WTC11 (cell line): ENCODE data around the gene C1R. TPM values are rescaled to one million over a fixed set of nuclear protein-coding genes. Genes with fewer than 3 reads are reported as not detected.
A peak's percentile ranks its signal among the peaks of the same experiment; 100 is the strongest.

Experiments used
- ATAC-seq: fragments of 200-7000 bp; cut with Tn5 transposase; 2 replicates; pipeline ENCODE4 v1.10.0; 2021; ENCODE audit warnings: mild to moderate bottlenecking, moderate library complexity
- CTCF ChIA-PET: fragments of 300-600 bp; sonication (Branson Sonifier 250); formaldehyde crosslinking; loops from one replicate; lab custom pipeline; 2021; ENCODE audit warnings: antibody characterized with exemption; lab: Charles Lee
- POLR2A ChIA-PET: fragments of 350-600 bp; sonication (Branson Sonifier 250); formaldehyde crosslinking; loops from one replicate; lab custom pipeline; 2021; ENCODE audit warnings: antibody characterized with exemption; lab: Charles Lee
- DNase-seq: peaks from one replicate; pipeline ENCODE4 v3.0.0; 2021; ENCODE audit warnings: low spot score
- H3K27ac Mint-ChIP-seq: 2 replicates; pipeline ENCODE4 v1.8.0; 2021; ENCODE audit warnings: mixed read lengths
- H3K27me3 Mint-ChIP-seq: 2 replicates; pipeline ENCODE4 v1.8.0; 2021; ENCODE audit warnings: low read depth, mild to moderate bottlenecking, moderate library complexity, mixed read lengths
- H3K36me3 Mint-ChIP-seq: 2 replicates; pipeline ENCODE4 v1.8.0; 2021; ENCODE audit warnings: mixed read lengths
- H3K4me1 Mint-ChIP-seq: 2 replicates; pipeline ENCODE4 v1.8.0; 2022; ENCODE audit warnings: mixed read lengths
- H3K4me3 Mint-ChIP-seq: 2 replicates; pipeline ENCODE4 v1.8.0; 2021; ENCODE audit warnings: mild to moderate bottlenecking, moderate library complexity, mixed read lengths
- H3K9me3 Mint-ChIP-seq: 2 replicates; pipeline ENCODE4 v1.8.0; 2021; ENCODE audit warnings: mixed read lengths
- GABPB1 ChIP-seq: sonication (generic); formaldehyde crosslinking; IDR thresholded peaks from 2 replicates; pipeline ENCODE4 v1.8.1; 2023; ENCODE audit warnings: mild to moderate bottlenecking, missing genetic modification reagents
- RORB ChIP-seq: fragments of 250-450 bp; sonication (Bioruptor Pico); IDR thresholded peaks from 2 replicates; pipeline ENCODE4 v1.9.0; 2021; ENCODE audit warnings: mild to moderate bottlenecking
- TP53 ChIP-seq: sonication (generic); formaldehyde crosslinking; IDR thresholded peaks from 2 replicates; pipeline ENCODE4 v1.8.1; 2023; ENCODE audit warnings: mild to moderate bottlenecking, missing genetic modification reagents
- ZNF121 ChIP-seq: sonication (generic); formaldehyde crosslinking; IDR thresholded peaks from 2 replicates; pipeline ENCODE4 v1.8.0; 2023; ENCODE audit warnings: missing genetic modification reagents
- ZNF396 ChIP-seq: fragments of 250-450 bp; sonication (Bioruptor Pico); IDR thresholded peaks from 2 replicates; pipeline ENCODE4 v1.8.0; 2021; ENCODE audit warnings: mild to moderate bottlenecking, moderate library complexity, borderline replicate concordance
- ZNF671 ChIP-seq: fragments of 250-450 bp; sonication (Bioruptor Pico); IDR thresholded peaks from 2 replicates; pipeline ENCODE4 v1.8.0; 2021; ENCODE audit warnings: mild to moderate bottlenecking
- total RNA-seq: library from RNA; stranded (reverse); gene quantifications from 3 replicates; pipeline ENCODE4 v1.2.3, GENCODE V29; 2021
- TF ChIP-seq, protein P1 (sequence below): sonication (generic); formaldehyde crosslinking; IDR thresholded peaks from 2 replicates; pipeline ENCODE4 v1.8.0; 2022; ENCODE audit warnings: mild to moderate bottlenecking, missing genetic modification reagents
- TF ChIP-seq, protein P2 (sequence below): fragments of 250-450 bp; sonication (Bioruptor Pico); IDR thresholded peaks from 2 replicates; pipeline ENCODE4 v1.8.0; 2021; ENCODE audit warnings: mild to moderate bottlenecking
- TF ChIP-seq, protein P3 (sequence below): fragments of 250-450 bp; sonication (Bioruptor Pico); IDR thresholded peaks from 2 replicates; pipeline ENCODE4 v2.1.2; 2022; ENCODE audit warnings: mild to moderate bottlenecking, moderate library complexity
- TF ChIP-seq, protein P4 (sequence below): sonication (generic); formaldehyde crosslinking; IDR thresholded peaks from 2 replicates; pipeline ENCODE4 v1.8.1; 2023; ENCODE audit warnings: mild to moderate bottlenecking, moderate library complexity, missing genetic modification reagents
- TF ChIP-seq, protein P5 (sequence below): sonication (generic); formaldehyde crosslinking; IDR thresholded peaks from 2 replicates; pipeline ENCODE4 v1.8.1; 2022; ENCODE audit warnings: low read depth, missing genetic modification reagents, borderline replicate concordance
- TF ChIP-seq, protein P6 (sequence below): sonication (generic); formaldehyde crosslinking; conservative IDR thresholded peaks from 2 replicates; pipeline ENCODE4 v1.8.1; 2022; ENCODE audit warnings: mild to moderate bottlenecking, missing genetic modification reagents

Gene C1R
- total RNA-seq, 1 experiment from 2014 or later, result 8.4 TPM

GRCh38 chr12:7096979-7097378 lies 4.7 kb upstream of the C1R start:
- no peak for DNase-seq
- no peak overlapping the region for H3K4me3 Mint-ChIP-seq
- ChIA-PET POLR2A (interaction anchor here (0.5 kb wide), 1 partner anchor 166 kb away, joined by 5 read pairs; no protein-coding TSS in a partner anchor), CTCF (interaction anchor here (0.8 to 7.7 kb wide), 4 partner anchors 11 to 79 kb away, joined by 3 to 63 read pairs (median 8); partner anchors contain the start of genes C1RL and LPCAT3)
- H3K27ac Mint-ChIP-seq, result no peak overlapping the region; the same call in 1 of the 2 replicates
- H3K27me3 Mint-ChIP-seq, result no peaks in the 10 kb centered on the region; the same call in 1 of the 2 replicates
- no peak for TF ChIP-seq RORB (CRISPR knock-in tag)
- no peak for TF ChIP-seq ZNF671 (CRISPR knock-in tag)
- TF ChIP-seq ZNF121 (CRISPR knock-in tag), result no peak
- TF ChIP-seq, protein P1, sequence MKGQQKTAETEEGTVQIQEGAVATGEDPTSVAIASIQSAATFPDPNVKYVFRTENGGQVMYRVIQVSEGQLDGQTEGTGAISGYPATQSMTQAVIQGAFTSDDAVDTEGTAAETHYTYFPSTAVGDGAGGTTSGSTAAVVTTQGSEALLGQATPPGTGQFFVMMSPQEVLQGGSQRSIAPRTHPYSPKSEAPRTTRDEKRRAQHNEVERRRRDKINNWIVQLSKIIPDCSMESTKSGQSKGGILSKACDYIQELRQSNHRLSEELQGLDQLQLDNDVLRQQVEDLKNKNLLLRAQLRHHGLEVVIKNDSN, result no peak
- TF ChIP-seq TP53 (CRISPR knock-in tag), result no peak
- TF ChIP-seq, protein P2, sequence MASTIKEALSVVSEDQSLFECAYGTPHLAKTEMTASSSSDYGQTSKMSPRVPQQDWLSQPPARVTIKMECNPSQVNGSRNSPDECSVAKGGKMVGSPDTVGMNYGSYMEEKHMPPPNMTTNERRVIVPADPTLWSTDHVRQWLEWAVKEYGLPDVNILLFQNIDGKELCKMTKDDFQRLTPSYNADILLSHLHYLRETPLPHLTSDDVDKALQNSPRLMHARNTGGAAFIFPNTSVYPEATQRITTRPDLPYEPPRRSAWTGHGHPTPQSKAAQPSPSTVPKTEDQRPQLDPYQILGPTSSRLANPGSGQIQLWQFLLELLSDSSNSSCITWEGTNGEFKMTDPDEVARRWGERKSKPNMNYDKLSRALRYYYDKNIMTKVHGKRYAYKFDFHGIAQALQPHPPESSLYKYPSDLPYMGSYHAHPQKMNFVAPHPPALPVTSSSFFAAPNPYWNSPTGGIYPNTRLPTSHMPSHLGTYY (CRISPR knock-in tag), result no peak
- TF ChIP-seq, protein P3, sequence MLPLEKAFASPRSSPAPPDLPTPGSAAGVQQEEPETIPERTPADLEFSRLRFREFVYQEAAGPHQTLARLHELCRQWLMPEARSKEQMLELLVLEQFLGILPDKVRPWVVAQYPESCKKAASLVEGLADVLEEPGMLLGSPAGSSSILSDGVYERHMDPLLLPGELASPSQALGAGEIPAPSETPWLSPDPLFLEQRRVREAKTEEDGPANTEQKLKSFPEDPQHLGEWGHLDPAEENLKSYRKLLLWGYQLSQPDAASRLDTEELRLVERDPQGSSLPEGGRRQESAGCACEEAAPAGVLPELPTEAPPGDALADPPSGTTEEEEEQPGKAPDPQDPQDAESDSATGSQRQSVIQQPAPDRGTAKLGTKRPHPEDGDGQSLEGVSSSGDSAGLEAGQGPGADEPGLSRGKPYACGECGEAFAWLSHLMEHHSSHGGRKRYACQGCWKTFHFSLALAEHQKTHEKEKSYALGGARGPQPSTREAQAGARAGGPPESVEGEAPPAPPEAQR (CRISPR knock-in tag), result no peak
- TF ChIP-seq, protein P4, sequence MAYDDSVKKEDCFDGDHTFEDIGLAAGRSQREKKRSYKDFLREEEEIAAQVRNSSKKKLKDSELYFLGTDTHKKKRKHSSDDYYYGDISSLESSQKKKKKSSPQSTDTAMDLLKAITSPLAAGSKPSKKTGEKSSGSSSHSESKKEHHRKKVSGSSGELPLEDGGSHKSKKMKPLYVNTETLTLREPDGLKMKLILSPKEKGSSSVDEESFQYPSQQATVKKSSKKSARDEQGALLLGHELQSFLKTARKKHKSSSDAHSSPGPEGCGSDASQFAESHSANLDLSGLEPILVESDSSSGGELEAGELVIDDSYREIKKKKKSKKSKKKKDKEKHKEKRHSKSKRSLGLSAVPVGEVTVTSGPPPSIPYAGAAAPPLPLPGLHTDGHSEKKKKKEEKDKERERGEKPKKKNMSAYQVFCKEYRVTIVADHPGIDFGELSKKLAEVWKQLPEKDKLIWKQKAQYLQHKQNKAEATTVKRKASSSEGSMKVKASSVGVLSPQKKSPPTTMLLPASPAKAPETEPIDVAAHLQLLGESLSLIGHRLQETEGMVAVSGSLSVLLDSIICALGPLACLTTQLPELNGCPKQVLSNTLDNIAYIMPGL (CRISPR knock-in tag), result no peak
- no peak for TF ChIP-seq GABPB1 (CRISPR knock-in tag)
- TF ChIP-seq, protein P5, sequence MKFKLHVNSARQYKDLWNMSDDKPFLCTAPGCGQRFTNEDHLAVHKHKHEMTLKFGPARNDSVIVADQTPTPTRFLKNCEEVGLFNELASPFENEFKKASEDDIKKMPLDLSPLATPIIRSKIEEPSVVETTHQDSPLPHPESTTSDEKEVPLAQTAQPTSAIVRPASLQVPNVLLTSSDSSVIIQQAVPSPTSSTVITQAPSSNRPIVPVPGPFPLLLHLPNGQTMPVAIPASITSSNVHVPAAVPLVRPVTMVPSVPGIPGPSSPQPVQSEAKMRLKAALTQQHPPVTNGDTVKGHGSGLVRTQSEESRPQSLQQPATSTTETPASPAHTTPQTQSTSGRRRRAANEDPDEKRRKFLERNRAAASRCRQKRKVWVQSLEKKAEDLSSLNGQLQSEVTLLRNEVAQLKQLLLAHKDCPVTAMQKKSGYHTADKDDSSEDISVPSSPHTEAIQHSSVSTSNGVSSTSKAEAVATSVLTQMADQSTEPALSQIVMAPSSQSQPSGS (CRISPR knock-in tag), result no peak
- H3K4me1 Mint-ChIP-seq, result peaks cover 16% of the 10 kb centered on the region
- no peak for ATAC-seq
- no peaks in the 10 kb centered on the region for H3K9me3 Mint-ChIP-seq
- peaks cover 11% of the 10 kb centered on the region for H3K36me3 Mint-ChIP-seq

GRCh38 chr12:7096006-7096932 lies 4.0 kb upstream of the C1R start:
- peaks cover 11% of the 10 kb centered on the region for H3K36me3 Mint-ChIP-seq
- DNase-seq (no peak), ATAC-seq (peak; percentile 11; the same call in 1 of the 2 replicates)
- no peak for TF ChIP-seq ZNF396 (CRISPR knock-in tag)
- TF ChIP-seq, protein P6, sequence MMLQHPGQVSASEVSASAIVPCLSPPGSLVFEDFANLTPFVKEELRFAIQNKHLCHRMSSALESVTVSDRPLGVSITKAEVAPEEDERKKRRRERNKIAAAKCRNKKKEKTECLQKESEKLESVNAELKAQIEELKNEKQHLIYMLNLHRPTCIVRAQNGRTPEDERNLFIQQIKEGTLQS, result no peak
- H3K27ac Mint-ChIP-seq, result peak overlapping the region; percentile 57; the same call in 1 of the 2 replicates
- no peaks in the 10 kb centered on the region for H3K9me3 Mint-ChIP-seq
- H3K27me3 Mint-ChIP-seq, result no peaks in the 10 kb centered on the region; the same call in 1 of the 2 replicates
- CTCF ChIA-PET, result interaction anchor here (0.8 to 7.7 kb wide), 7 partner anchors 12 to 150 kb away, joined by 3 to 63 read pairs (median 3); partner anchors contain the start of genes C1RL and LPCAT3
- POLR2A ChIA-PET, result interaction anchor here (0.5 to 1.3 kb wide), 3 partner anchors 12 to 165 kb away, joined by 5 to 6 read pairs (median 5); partner anchors contain the start of genes C12orf57 and RNU7-1
- no peak overlapping the region for H3K4me3 Mint-ChIP-seq
- peaks cover 20% of the 10 kb centered on the region for H3K4me1 Mint-ChIP-seq
